ENCODE data around the gene ALK.
A peak's percentile ranks its signal among the peaks of the same experiment; 100 is the strongest.

Gene ALK

GRCh38 chr2:29910465-29910864, 10.9 kb downstream of the ALK start:
- no peak for TF ChIP-seq RAD21 (IDR thresholded peaks at IDR 0.05; ENCODE audit: low read depth)
- no peak for TF ChIP-seq CREB1 (IDR thresholded peaks at IDR 0.05; ENCODE audit: low read depth)
- no peak for TF ChIP-seq NFIC (IDR thresholded peaks at IDR 0.05)
- TF ChIP-seq EP300 (IDR thresholded peaks at IDR 0.05; ENCODE audit: borderline replicate concordance), result no peak
- no peak for TF ChIP-seq TEAD4 (IDR thresholded peaks at IDR 0.05)
- TF ChIP-seq MAX (IDR thresholded peaks at IDR 0.05), result no peak
- TF ChIP-seq TCF12 (IDR thresholded peaks at IDR 0.05; ENCODE audit: low read depth), result no peak
- no peak for TF ChIP-seq CEBPB (IDR thresholded peaks at IDR 0.05)

- TF ChIP-seq, protein P1, sequence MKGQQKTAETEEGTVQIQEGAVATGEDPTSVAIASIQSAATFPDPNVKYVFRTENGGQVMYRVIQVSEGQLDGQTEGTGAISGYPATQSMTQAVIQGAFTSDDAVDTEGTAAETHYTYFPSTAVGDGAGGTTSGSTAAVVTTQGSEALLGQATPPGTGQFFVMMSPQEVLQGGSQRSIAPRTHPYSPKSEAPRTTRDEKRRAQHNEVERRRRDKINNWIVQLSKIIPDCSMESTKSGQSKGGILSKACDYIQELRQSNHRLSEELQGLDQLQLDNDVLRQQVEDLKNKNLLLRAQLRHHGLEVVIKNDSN (IDR thresholded peaks at IDR 0.05), result no peak
- TF ChIP-seq EP300 (IDR thresholded peaks at IDR 0.05; ENCODE audit: borderline replicate concordance) (no peak), MAX (IDR thresholded peaks at IDR 0.05) (no peak), FOXM1 (IDR thresholded peaks at IDR 0.05; ENCODE audit: borderline replicate concordance, low read depth) (no peak), YY1 (IDR thresholded peaks at IDR 0.05; ENCODE audit: low read depth) (no peak), EGR1 (IDR thresholded peaks at IDR 0.05) (no peak), REST (IDR thresholded peaks at IDR 0.05; ENCODE audit: low read depth) (peak; percentile 70)
These were observed 19.0 kb downstream of the ALK start for GRCh38 chr2:29902356-29902755.

GRCh38 chr2:29900971-29901633, 20.3 kb downstream of the ALK start:
- no peak for TF ChIP-seq REST (IDR thresholded peaks at IDR 0.05; ENCODE audit: low read depth)
- no peak for TF ChIP-seq ZBTB7A (IDR thresholded peaks at IDR 0.05; ENCODE audit: low read depth)
- TF ChIP-seq CREB1 (IDR thresholded peaks at IDR 0.05; ENCODE audit: low read depth), result no peak
- no peak for TF ChIP-seq FOXM1 (IDR thresholded peaks at IDR 0.05; ENCODE audit: borderline replicate concordance, low read depth)
- TF ChIP-seq MAX (IDR thresholded peaks at IDR 0.05), result no peak
- TF ChIP-seq, protein P1 (IDR thresholded peaks at IDR 0.05), result no peak
- TF ChIP-seq CEBPB (IDR thresholded peaks at IDR 0.05), result no peak
- no peak for TF ChIP-seq RAD21 (IDR thresholded peaks at IDR 0.05; ENCODE audit: low read depth)
- TF ChIP-seq NFIC (IDR thresholded peaks at IDR 0.05), result no peak
- TF ChIP-seq YY1 (IDR thresholded peaks at IDR 0.05; ENCODE audit: low read depth), result no peak
- no peak for TF ChIP-seq EGR1 (IDR thresholded peaks at IDR 0.05)
- no peak for TF ChIP-seq EP300 (IDR thresholded peaks at IDR 0.05; ENCODE audit: borderline replicate concordance)
- no peak for TF ChIP-seq TEAD4 (IDR thresholded peaks at IDR 0.05)
- no peak for TF ChIP-seq TAF1 (IDR thresholded peaks at IDR 0.05; ENCODE audit: low read depth)

GRCh38 chr2:29898999-29899398, 22.4 kb downstream of the ALK start:
- TF ChIP-seq REST (IDR thresholded peaks at IDR 0.05; ENCODE audit: low read depth) (no peak), TCF12 (IDR thresholded peaks at IDR 0.05; ENCODE audit: low read depth) (no peak), TAF1 (IDR thresholded peaks at IDR 0.05; ENCODE audit: low read depth) (no peak), EP300 (IDR thresholded peaks at IDR 0.05; ENCODE audit: borderline replicate concordance) (no peak), TEAD4 (IDR thresholded peaks at IDR 0.05) (no peak), FOXM1 (IDR thresholded peaks at IDR 0.05; ENCODE audit: borderline replicate concordance, low read depth) (no peak), RAD21 (IDR thresholded peaks at IDR 0.05; ENCODE audit: low read depth) (no peak)

Measured in Ishikawa (cell line).